Measurements from ENCODE around the gene SRSF1. TPM values are rescaled to one million over a fixed set of nuclear protein-coding genes. Genes with fewer than 3 reads are reported as not detected.
A peak's percentile ranks its signal among the peaks of the same experiment; 100 is the strongest.

The SRSF1 gene
- total and polyA plus RNA-seq, 12 donors: 70.3 to 130 (median 90.6) TPM

GRCh38 chr17:57985675-57985974 is 21.4 kb downstream of the SRSF1 start:
- DNase-seq: no peak
- Histone ChIP-seq H3K9me3 (no peaks in the 10 kb centered on the region), H3K27me3 (no peaks in the 10 kb centered on the region), H3K4me1 (peaks cover 13 to 83% (median 77%) of the 10 kb centered on the region in 9 donors), H3K27ac (peak overlapping the region in 7 of 10 donors; percentile 5 to 99 (median 98)), H3K4me3 (peak overlapping the region in 5 of 10 donors; percentile 7 to 94 (median 87)), H3K36me3 (peaks cover 0 to 41% (median 10%) of the 10 kb centered on the region in 9 donors)
- WGBS, 2 donors: 10% methylated on average over 1 of the region's 1 CpG
- TF ChIP-seq CTCF (IDR thresholded peaks at IDR 0.05): no peak
- intact Hi-C loops (cut with DNase I): loop anchor here in 6 of 10 donors (5.0 kb wide), 2 partner anchors 33 to 93 kb away; no protein-coding TSS in a partner anchor
- ATAC-seq: no peak

GRCh38 chr17:57984936-57985674 is 21.9 kb downstream of the SRSF1 start:
- Histone ChIP-seq H3K4me3 (peak overlapping the region in 5 of 10 donors; percentile 1 to 94 (median 71)), H3K9me3 (no peaks in the 10 kb centered on the region), H3K27me3 (no peaks in the 10 kb centered on the region), H3K4me1 (peaks cover 13 to 80% (median 77%) of the 10 kb centered on the region in 9 donors), H3K36me3 (peaks cover 0 to 46% (median 15%) of the 10 kb centered on the region in 9 donors), H3K27ac (peak overlapping the region in 7 of 10 donors; percentile 5 to 99 (median 98))
- no peak for ATAC-seq
- 44 to 45% methylated on average over 4 of the region's 4 CpGs for WGBS, 2 donors
- TF ChIP-seq CTCF (IDR thresholded peaks at IDR 0.05): no peak
- intact Hi-C loops (cut with DNase I): loop anchor here in 6 of 10 donors (5.0 kb wide), 2 partner anchors 33 to 93 kb away; no protein-coding TSS in a partner anchor
- no peak for DNase-seq

GRCh38 chr17:57984261-57984890 is 22.7 kb downstream of the SRSF1 start:
- ATAC-seq (no peak), DNase-seq (no peak)
- intact Hi-C loops (cut with DNase I): no loop called here
- no peak for TF ChIP-seq CTCF (IDR thresholded peaks at IDR 0.05)
- H3K4me1 ChIP-seq: peaks cover 11 to 74% (median 70%) of the 10 kb centered on the region in 9 donors
- H3K36me3 ChIP-seq: peaks cover 0 to 54% (median 21%) of the 10 kb centered on the region in 9 donors
- no peaks in the 10 kb centered on the region for H3K9me3 ChIP-seq
- H3K27me3 ChIP-seq: no peaks in the 10 kb centered on the region
- peak overlapping the region in 6 of 10 donors; percentile 29 to 99 (median 98) for H3K27ac ChIP-seq
- WGBS, 2 donors: 30% methylated on average over 4 of the region's 4 CpGs
- H3K4me3 ChIP-seq: peak overlapping the region in 1 of 10 donors; percentile 94

- H3K4me3 ChIP-seq: no peak overlapping the region
- ATAC-seq (no peak), DNase-seq (no peak)
- no peaks in the 10 kb centered on the region for H3K27me3 ChIP-seq
- 74% methylated on average over 1 of the region's 1 CpG for WGBS, 2 donors
- H3K4me1 ChIP-seq: peaks cover 6 to 71% (median 62%) of the 10 kb centered on the region in 9 donors
- intact Hi-C loops (cut with DNase I): no loop called here
- no peaks in the 10 kb centered on the region for H3K9me3 ChIP-seq
- H3K36me3 ChIP-seq: peaks cover 0 to 63% (median 29%) of the 10 kb centered on the region in 9 donors
- TF ChIP-seq CTCF (IDR thresholded peaks at IDR 0.05): no peak
- peak overlapping the region in 1 of 10 donors; percentile 19 for H3K27ac ChIP-seq
Measured at GRCh38 chr17:57983446-57983845, 23.6 kb downstream of the SRSF1 start.
